Measurements from ENCODE around the gene GALNT13. TPM values are rescaled to one million over a fixed set of nuclear protein-coding genes. Genes with fewer than 3 reads are reported as not detected.

The GALNT13 gene
- total RNA-seq, 1 experiment from 2014 or later = not detected

DNA sequence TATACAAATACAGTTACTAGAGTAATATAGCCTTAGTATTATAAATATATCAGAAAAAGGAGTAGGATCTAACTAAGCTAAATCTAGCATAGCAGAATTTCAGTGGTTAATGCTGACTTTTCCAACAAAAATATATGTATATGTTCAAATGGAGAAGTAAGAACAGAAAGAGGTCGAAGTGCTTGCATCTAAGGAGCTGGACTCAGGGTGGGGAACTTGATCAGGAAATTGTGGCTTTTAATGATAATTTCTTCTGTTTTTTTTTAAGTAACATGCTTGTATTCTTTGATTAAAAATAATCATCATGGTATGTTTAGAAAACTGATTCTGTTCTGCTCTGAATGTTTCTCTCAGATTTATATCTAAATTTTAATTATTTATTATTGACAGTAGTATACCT, 327.1 kb downstream of the GALNT13 start:
- H3K27me3 ChIP-seq (replicated peaks; ENCODE audit: control insufficient read depth, insufficient read depth, low read length) = no peaks in the 10 kb centered on the region
- ChIA-PET CTCF (no interaction called here), POLR2A (no interaction called here)
- Mint-ChIP-seq H3K27me3 (ENCODE audit: insufficient read depth, unreplicated experiment) (no peaks in the 10 kb centered on the region), H3K9me3 (ENCODE audit: unreplicated experiment) (no peaks in the 10 kb centered on the region), H3K4me1 (ENCODE audit: low read depth, unreplicated experiment) (no peaks in the 10 kb centered on the region), H3K36me3 (ENCODE audit: insufficient read depth, unreplicated experiment) (no peaks in the 10 kb centered on the region), H3K4me3 (ENCODE audit: unreplicated experiment) (no peak overlapping the region), H3K27ac (ENCODE audit: unreplicated experiment) (no peak overlapping the region)
- TF ChIP-seq, protein P1, sequence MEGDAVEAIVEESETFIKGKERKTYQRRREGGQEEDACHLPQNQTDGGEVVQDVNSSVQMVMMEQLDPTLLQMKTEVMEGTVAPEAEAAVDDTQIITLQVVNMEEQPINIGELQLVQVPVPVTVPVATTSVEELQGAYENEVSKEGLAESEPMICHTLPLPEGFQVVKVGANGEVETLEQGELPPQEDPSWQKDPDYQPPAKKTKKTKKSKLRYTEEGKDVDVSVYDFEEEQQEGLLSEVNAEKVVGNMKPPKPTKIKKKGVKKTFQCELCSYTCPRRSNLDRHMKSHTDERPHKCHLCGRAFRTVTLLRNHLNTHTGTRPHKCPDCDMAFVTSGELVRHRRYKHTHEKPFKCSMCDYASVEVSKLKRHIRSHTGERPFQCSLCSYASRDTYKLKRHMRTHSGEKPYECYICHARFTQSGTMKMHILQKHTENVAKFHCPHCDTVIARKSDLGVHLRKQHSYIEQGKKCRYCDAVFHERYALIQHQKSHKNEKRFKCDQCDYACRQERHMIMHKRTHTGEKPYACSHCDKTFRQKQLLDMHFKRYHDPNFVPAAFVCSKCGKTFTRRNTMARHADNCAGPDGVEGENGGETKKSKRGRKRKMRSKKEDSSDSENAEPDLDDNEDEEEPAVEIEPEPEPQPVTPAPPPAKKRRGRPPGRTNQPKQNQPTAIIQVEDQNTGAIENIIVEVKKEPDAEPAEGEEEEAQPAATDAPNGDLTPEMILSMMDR (IDR thresholded peaks at IDR 0.05; ENCODE audit: insufficient read depth in 1 of 2, low read depth in 1 of 2, low read length in 1 of 2, severe bottlenecking in 1 of 2, unreplicated experiment in 1 of 2) = no peak
- H3K9me3 ChIP-seq = no peaks in the 10 kb centered on the region; the same call in 1 of the 2 replicates
- BruUV-seq (replicated peaks) = no TSS peak
- DNase-seq = no peak
- intact Hi-C loops (cut with micrococcal nuclease; ENCODE audit: unreplicated experiment) = no loop called here
- H3K4me1 ChIP-seq = no peaks in the 10 kb centered on the region
- no peaks in the 10 kb centered on the region for H3K36me3 ChIP-seq (ENCODE audit: control insufficient read depth, insufficient read depth, low read length)
- no peak overlapping the region for H3K4me3 ChIP-seq (ENCODE audit: low read depth, low read length)

DNA sequence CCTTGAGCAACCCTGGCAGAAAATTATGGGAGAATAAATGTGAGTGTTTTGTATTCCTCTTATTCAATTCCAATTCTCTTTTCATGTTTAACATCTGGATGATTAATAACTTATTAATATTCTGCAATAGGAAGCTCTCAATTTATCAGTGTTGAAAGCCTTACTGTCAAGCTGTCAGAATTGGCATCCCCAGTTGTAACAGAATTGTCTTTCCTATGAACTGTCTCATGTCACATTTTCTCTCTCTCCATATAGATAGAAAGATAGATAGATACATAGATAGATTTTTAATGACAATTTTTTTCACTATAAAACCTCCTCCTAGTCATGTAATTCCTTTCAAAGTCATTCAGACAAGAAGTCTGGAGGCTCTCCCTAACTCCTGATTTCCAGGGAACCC, 331.5 kb downstream of the GALNT13 start:
- intact Hi-C loops (cut with micrococcal nuclease; ENCODE audit: unreplicated experiment) = no loop called here
- H3K36me3 ChIP-seq (ENCODE audit: control insufficient read depth, insufficient read depth, low read length) = no peaks in the 10 kb centered on the region
- no peak for DNase-seq
- BruUV-seq (replicated peaks) = no TSS peak
- H3K4me3 ChIP-seq (ENCODE audit: low read depth, low read length) = no peak overlapping the region
- Mint-ChIP-seq H3K27ac (ENCODE audit: unreplicated experiment) (no peak overlapping the region), H3K4me3 (ENCODE audit: unreplicated experiment) (no peak overlapping the region), H3K36me3 (ENCODE audit: insufficient read depth, unreplicated experiment) (no peaks in the 10 kb centered on the region), H3K9me3 (ENCODE audit: unreplicated experiment) (no peaks in the 10 kb centered on the region), H3K4me1 (ENCODE audit: low read depth, unreplicated experiment) (no peaks in the 10 kb centered on the region), H3K27me3 (ENCODE audit: insufficient read depth, unreplicated experiment) (no peaks in the 10 kb centered on the region)
- H3K27me3 ChIP-seq (replicated peaks; ENCODE audit: control insufficient read depth, insufficient read depth, low read length) = no peaks in the 10 kb centered on the region
- TF ChIP-seq, protein P1 (IDR thresholded peaks at IDR 0.05; ENCODE audit: insufficient read depth in 1 of 2, low read depth in 1 of 2, low read length in 1 of 2, severe bottlenecking in 1 of 2, unreplicated experiment in 1 of 2) = no peak
- ChIA-PET POLR2A (no interaction called here), CTCF (no interaction called here)
- no peaks in the 10 kb centered on the region for H3K9me3 ChIP-seq
- no peaks in the 10 kb centered on the region for H3K4me1 ChIP-seq

DNA sequence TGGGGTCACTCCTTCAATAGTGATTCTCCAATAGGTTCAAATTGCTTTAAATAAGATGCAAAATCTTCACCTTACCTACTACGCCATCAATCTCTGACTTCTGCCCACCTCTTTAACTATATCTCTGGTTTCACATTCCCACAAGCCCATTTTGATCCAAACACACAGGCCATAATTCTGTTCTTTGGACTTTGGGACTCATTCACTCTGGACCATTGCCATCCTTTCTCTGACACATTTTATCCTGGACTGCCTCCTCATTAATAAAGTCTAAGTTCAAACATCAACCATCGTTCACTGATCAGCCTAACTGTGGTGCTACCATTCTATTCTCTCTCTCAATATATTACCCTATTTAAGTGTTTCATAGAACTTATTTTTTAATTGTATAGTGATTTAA, 332.2 kb downstream of the GALNT13 start:
- Histone ChIP-seq H3K9me3 (no peaks in the 10 kb centered on the region), H3K4me3 (ENCODE audit: low read depth, low read length) (no peak overlapping the region), H3K36me3 (ENCODE audit: control insufficient read depth, insufficient read depth, low read length) (no peaks in the 10 kb centered on the region), H3K4me1 (no peaks in the 10 kb centered on the region), H3K27me3 (replicated peaks; ENCODE audit: control insufficient read depth, insufficient read depth, low read length) (no peaks in the 10 kb centered on the region)
- TF ChIP-seq, protein P1 (IDR thresholded peaks at IDR 0.05; ENCODE audit: insufficient read depth in 1 of 2, low read depth in 1 of 2, low read length in 1 of 2, severe bottlenecking in 1 of 2, unreplicated experiment in 1 of 2) = no peak
- BruUV-seq (replicated peaks) = no TSS peak
- DNase-seq = no peak
- no peaks in the 10 kb centered on the region for H3K4me1 Mint-ChIP-seq (ENCODE audit: low read depth, unreplicated experiment)
- ChIA-PET CTCF (no interaction called here), POLR2A (no interaction called here)
- H3K9me3 Mint-ChIP-seq (ENCODE audit: unreplicated experiment) = no peaks in the 10 kb centered on the region
- no peak overlapping the region for H3K4me3 Mint-ChIP-seq (ENCODE audit: unreplicated experiment)
- H3K27me3 Mint-ChIP-seq (ENCODE audit: insufficient read depth, unreplicated experiment) = no peaks in the 10 kb centered on the region
- H3K27ac Mint-ChIP-seq (ENCODE audit: unreplicated experiment) = no peak overlapping the region
- H3K36me3 Mint-ChIP-seq (ENCODE audit: insufficient read depth, unreplicated experiment) = no peaks in the 10 kb centered on the region
- intact Hi-C loops (cut with micrococcal nuclease; ENCODE audit: unreplicated experiment) = no loop called here

All from Caco-2 (cell line).